Glutamatergic neuron (in vitro differentiated cells): ENCODE data around the gene CYP27B1. TPM values are rescaled to one million over a fixed set of nuclear protein-coding genes. Genes with fewer than 3 reads are reported as not detected.

ENCODE experiments used
- DNase-seq: peaks from one replicate; pipeline ENCODE4 v3.0.0; 2022
- H3K27ac Mint-ChIP-seq: one replicate; pipeline ENCODE4 v1.8.0; 2020; ENCODE audit warnings: mild to moderate bottlenecking, mixed read lengths, inconsistent platforms; ENCODE audit not compliant: unreplicated experiment
- H3K27me3 Mint-ChIP-seq: one replicate; pipeline ENCODE4 v1.8.0; 2020; ENCODE audit warnings: mild to moderate bottlenecking, moderate library complexity, mixed read lengths, inconsistent platforms; ENCODE audit not compliant: unreplicated experiment
- H3K36me3 Mint-ChIP-seq: one replicate; pipeline ENCODE4 v1.8.0; 2020; ENCODE audit warnings: mild to moderate bottlenecking, mixed read lengths, inconsistent platforms; ENCODE audit not compliant: unreplicated experiment
- H3K4me1 Mint-ChIP-seq: one replicate; pipeline ENCODE4 v1.8.0; 2020; ENCODE audit warnings: mild to moderate bottlenecking, low read depth, mixed read lengths, inconsistent platforms; ENCODE audit not compliant: unreplicated experiment
- H3K4me3 Mint-ChIP-seq: one replicate; pipeline ENCODE4 v1.8.0; 2020; ENCODE audit warnings: mild to moderate bottlenecking, mixed read lengths, inconsistent platforms; ENCODE audit not compliant: unreplicated experiment
- H3K9me3 Mint-ChIP-seq: one replicate; pipeline ENCODE4 v1.8.0; 2020; ENCODE audit warnings: mild to moderate bottlenecking, moderate library complexity, mixed read lengths, inconsistent platforms; ENCODE audit not compliant: unreplicated experiment
- total RNA-seq: library from RNA; stranded (reverse); fragmentation: NEBNext Ultra II Directional; extraction: Animal tissue kit (Norgen Biotek cat#: 25700); gene quantifications from one replicate; pipeline ENCODE4 v1.2.1, GENCODE V29; 2021; ENCODE audit not compliant: unreplicated experiment
- TF ChIP-seq, protein P1 (sequence below): fragments of 200-600 bp; sonication (generic); IDR thresholded peaks from one replicate; pipeline ENCODE4 v1.5.0; 2021; ENCODE audit not compliant: partially characterized antibody, unreplicated experiment

Gene CYP27B1
- total RNA-seq, 1 donor from 2014 or later: 1.7 TPM

DNA sequence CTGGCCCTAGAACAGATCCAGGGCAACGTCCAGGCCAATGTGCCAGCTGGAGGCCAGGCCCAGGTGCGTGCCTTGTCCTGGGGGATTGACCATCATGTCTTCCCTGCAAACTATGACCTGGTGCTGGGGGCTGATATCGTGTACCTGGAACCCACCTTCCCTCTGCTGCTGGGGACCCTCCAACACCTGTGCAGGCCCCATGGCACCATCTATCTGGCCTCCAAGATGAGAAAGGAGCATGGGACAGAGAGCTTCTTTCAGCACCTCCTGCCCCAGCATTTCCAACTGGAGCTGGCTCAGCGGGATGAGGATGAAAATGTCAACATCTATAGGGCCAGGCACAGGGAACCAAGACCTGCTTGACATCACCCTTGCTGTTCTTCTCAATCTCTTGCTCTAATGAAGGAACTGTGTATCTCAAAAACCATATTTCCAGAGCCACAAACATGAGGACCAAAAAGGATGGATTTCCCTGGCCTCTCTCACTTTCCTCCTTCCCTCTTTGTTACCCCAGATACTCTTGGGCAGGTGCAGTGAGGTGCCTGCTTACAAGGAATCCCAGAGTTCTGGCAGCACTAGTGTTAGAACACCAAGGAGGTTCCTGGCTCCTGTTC is 13.5 kb upstream of the CYP27B1 start:
- no peaks in the 10 kb centered on the region for H3K4me1 Mint-ChIP-seq
- TF ChIP-seq, protein P1, sequence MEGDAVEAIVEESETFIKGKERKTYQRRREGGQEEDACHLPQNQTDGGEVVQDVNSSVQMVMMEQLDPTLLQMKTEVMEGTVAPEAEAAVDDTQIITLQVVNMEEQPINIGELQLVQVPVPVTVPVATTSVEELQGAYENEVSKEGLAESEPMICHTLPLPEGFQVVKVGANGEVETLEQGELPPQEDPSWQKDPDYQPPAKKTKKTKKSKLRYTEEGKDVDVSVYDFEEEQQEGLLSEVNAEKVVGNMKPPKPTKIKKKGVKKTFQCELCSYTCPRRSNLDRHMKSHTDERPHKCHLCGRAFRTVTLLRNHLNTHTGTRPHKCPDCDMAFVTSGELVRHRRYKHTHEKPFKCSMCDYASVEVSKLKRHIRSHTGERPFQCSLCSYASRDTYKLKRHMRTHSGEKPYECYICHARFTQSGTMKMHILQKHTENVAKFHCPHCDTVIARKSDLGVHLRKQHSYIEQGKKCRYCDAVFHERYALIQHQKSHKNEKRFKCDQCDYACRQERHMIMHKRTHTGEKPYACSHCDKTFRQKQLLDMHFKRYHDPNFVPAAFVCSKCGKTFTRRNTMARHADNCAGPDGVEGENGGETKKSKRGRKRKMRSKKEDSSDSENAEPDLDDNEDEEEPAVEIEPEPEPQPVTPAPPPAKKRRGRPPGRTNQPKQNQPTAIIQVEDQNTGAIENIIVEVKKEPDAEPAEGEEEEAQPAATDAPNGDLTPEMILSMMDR: no peak
- no peak for DNase-seq
- no peak overlapping the region for H3K4me3 Mint-ChIP-seq
- peaks cover 7% of the 10 kb centered on the region for H3K9me3 Mint-ChIP-seq
- H3K27me3 Mint-ChIP-seq: peaks cover 4% of the 10 kb centered on the region
- no peak overlapping the region for H3K27ac Mint-ChIP-seq
- peaks cover 5% of the 10 kb centered on the region for H3K36me3 Mint-ChIP-seq

DNA sequence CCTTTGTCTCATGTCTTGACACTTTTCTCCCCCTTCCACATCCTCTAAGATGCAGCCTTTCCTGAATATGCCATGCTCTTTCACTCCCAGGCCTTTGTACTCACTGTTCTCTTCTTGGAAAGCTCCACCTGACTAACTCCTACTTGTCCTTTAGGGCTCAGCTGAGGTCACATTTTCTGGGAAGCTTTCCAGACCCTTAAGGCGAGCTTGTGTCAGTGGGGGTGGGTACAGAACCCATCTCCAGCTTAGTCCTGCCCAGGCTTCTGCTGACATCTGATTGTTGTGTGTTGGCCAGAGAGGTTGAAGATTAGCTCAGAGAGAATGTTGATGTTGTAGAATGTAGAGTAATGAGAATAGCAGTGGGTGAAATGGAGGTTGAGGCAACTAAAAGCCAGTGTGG is 12.9 kb upstream of the CYP27B1 start:
- Mint-ChIP-seq H3K27me3 (peaks cover 4% of the 10 kb centered on the region), H3K9me3 (peaks cover 7% of the 10 kb centered on the region), H3K4me1 (no peaks in the 10 kb centered on the region), H3K4me3 (no peak overlapping the region), H3K27ac (no peak overlapping the region), H3K36me3 (peaks cover 5% of the 10 kb centered on the region)
- TF ChIP-seq, protein P1: no peak
- no peak for DNase-seq

GRCh38 chr12:57777911-57778310 is 11.0 kb upstream of the CYP27B1 start:
- Mint-ChIP-seq H3K27ac (no peak overlapping the region), H3K4me1 (no peaks in the 10 kb centered on the region), H3K36me3 (peaks cover 5% of the 10 kb centered on the region), H3K27me3 (peaks cover 4% of the 10 kb centered on the region), H3K9me3 (peaks cover 5% of the 10 kb centered on the region), H3K4me3 (no peak overlapping the region)
- TF ChIP-seq, protein P1: no peak
- no peak for DNase-seq

DNA sequence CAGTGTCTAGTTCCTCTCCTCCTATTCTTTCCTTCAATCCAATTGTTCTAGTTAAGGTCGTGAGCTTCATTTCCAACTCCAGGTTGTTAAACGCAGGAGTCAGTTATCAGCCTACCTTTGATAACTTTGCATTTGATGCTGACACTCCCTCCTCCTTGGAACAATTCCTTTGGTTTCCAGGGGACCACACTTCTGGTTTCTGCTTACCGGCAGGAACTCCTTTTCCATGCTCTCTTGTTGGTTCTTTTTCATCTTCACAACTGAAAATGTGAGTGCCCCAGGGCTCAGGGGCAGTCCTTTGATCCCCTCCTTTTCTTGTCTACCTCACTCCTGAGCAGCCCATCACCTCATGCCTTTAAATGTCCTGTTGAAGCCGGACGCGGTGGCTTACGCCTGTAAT is 10.5 kb upstream of the CYP27B1 start:
- Mint-ChIP-seq H3K4me1 (no peaks in the 10 kb centered on the region), H3K9me3 (peaks cover 3% of the 10 kb centered on the region), H3K27ac (no peak overlapping the region), H3K27me3 (peaks cover 4% of the 10 kb centered on the region), H3K4me3 (no peak overlapping the region), H3K36me3 (peaks cover 5% of the 10 kb centered on the region)
- DNase-seq: no peak
- TF ChIP-seq, protein P1: no peak

DNA sequence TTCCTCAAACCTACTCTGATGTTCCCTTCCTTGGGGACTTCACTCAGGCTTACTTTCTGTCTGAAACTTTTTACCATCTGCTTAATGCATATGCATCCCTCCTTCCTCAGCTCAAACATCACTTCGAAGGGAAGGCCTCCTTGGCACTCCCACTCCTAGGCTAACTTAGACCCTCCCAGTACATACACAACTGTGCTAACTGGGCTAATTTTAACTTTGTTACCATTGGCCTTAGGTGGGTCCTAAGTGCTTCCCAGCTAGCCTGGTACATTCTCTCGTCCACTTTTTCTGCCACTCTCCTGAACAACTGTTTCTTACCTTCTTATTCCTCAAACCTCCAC is 9.3 kb upstream of the CYP27B1 start:
- peaks cover 9% of the 10 kb centered on the region for H3K27me3 Mint-ChIP-seq

More for the DNA sequence above, 9.3 kb upstream of the CYP27B1 start:
- Mint-ChIP-seq H3K4me3 (no peak overlapping the region), H3K9me3 (peaks cover 9% of the 10 kb centered on the region), H3K4me1 (peaks cover 5% of the 10 kb centered on the region), H3K27ac (no peak overlapping the region), H3K36me3 (peaks cover 5% of the 10 kb centered on the region)
- DNase-seq: no peak
- TF ChIP-seq, protein P1: no peak
